Coronary artery (tissue), 2 donors: Measurements from ENCODE around the gene TSFM.
A peak's percentile ranks its signal among the peaks of the same experiment; 100 is the strongest.

Experiments used
- DNase-seq: peaks from one replicate; pipeline ENCODE4 v3.0.0-alpha.2; 2017; ENCODE audit warnings: low spot score
- H3K27ac ChIP-seq, 2 donors: fragments of 200-600 bp; sonication (generic); one replicate each; pipeline ENCODE4 v1.5.1; 2016 to 2019
- H3K4me3 ChIP-seq: fragments of 200-600 bp; sonication (generic); 2 replicates; pipeline ENCODE4 v1.5.1; 2016; ENCODE audit warnings: mild to moderate bottlenecking, moderate library complexity
- TF ChIP-seq, protein P1 (sequence below): fragments of 200-600 bp; sonication (generic); IDR thresholded peaks from one replicate; pipeline ENCODE4 v1.5.1; 2019; ENCODE audit warnings: antibody characterized with exemption

The TSFM gene

DNA sequence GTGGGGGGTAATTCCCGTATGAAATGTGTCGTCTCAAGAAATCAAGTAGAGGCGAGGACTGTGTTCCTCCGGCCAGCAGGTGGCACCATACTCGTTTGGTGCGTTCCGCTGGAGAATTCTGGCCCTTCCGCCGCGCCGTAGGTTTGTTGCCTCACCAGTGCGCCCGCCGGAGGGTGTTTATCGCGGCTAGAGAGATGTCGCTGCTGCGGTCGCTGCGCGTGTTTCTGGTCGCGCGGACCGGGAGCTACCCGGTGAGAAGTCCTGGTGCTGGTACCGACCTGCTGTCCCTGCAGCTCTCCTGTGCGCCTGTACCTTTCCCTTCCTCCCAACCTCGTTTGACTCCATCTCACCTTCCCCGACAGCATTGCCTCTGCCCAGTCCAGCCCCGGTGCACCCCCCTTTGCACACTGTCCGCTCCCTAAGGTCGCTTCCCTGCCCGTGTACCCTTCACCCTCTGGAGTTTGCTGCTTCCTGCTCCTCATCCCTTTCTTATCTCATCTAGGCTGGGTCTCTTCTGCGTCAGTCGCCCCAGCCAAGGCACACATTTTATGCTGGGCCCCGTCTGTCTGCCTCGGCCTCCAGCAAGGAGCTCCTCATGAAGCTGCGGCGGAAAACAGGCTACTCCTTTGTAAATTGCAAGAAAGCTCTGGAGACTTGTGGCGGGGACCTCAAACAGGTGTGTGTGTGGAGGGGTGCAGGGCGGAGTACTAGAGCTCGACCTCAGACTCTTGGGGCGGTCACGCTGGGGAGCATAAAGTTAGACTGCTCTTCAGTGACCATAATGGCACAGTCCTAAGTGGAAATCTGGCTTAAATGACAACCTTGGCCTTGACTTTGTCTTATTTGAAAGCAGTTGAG is at the start of gene TSFM:
TSS of gene TSFM (plus strand) at position 180 of the 858 bp plus-strand sequence. CDS start at position 195, 15 bp downstream.
- H3K4me3 ChIP-seq: peak within 1 kb of the TSS; percentile 79
- peak; percentile 92 for DNase-seq
- TF ChIP-seq, protein P1, sequence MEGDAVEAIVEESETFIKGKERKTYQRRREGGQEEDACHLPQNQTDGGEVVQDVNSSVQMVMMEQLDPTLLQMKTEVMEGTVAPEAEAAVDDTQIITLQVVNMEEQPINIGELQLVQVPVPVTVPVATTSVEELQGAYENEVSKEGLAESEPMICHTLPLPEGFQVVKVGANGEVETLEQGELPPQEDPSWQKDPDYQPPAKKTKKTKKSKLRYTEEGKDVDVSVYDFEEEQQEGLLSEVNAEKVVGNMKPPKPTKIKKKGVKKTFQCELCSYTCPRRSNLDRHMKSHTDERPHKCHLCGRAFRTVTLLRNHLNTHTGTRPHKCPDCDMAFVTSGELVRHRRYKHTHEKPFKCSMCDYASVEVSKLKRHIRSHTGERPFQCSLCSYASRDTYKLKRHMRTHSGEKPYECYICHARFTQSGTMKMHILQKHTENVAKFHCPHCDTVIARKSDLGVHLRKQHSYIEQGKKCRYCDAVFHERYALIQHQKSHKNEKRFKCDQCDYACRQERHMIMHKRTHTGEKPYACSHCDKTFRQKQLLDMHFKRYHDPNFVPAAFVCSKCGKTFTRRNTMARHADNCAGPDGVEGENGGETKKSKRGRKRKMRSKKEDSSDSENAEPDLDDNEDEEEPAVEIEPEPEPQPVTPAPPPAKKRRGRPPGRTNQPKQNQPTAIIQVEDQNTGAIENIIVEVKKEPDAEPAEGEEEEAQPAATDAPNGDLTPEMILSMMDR: peak; percentile 91
- peak within 1 kb of the TSS; percentile 69 to 71 for H3K27ac ChIP-seq

DNA sequence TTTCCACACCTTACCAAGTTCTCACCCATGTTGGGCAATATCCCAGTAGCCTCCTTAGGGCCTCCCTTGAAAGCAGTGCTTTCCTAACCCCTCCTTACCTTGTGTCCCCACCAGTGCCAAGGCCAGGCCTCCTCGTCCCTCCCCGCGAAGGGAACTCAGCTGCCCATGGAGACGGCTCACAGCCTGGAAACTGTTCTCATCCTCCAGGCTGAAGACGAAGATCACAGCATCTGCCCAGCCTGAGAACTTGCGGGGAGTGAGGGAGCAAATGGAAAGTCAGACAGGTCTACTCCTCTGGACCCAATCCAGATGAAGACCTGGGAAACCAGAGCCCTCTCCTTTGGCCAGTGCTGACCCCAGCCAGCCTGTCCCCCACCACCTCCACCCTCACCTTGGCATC is 48.7 kb upstream of the TSFM start:
- TF ChIP-seq, protein P1: no peak

DNA sequence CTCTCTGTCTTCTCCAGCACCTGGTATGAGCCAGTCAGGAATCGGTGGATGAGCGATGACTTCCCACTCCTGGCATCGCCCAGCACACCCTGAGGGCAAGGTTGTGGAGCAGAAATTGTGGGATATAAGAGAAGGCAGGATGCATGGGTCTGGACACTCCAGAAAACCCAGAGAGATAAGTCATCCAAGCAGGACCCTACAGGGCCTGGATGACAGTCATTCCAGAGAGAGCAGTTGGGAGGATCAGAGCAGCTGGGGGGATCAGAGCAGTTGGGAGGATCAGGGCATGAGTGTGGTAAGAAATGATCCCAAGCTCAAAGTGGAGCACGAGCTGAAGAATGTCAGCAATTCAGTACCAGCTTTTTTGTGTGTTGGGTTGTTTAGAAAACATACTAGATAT is 48.0 kb upstream of the TSFM start:
- Histone ChIP-seq H3K4me3 (no peak overlapping the region), H3K27ac (no peak overlapping the region)
- TF ChIP-seq, protein P1: no peak
- DNase-seq: no peak

More for the DNA sequence above, 48.7 kb upstream of the TSFM start:
- H3K27ac ChIP-seq: no peak overlapping the region
- H3K4me3 ChIP-seq: no peak overlapping the region
- no peak for DNase-seq

DNA sequence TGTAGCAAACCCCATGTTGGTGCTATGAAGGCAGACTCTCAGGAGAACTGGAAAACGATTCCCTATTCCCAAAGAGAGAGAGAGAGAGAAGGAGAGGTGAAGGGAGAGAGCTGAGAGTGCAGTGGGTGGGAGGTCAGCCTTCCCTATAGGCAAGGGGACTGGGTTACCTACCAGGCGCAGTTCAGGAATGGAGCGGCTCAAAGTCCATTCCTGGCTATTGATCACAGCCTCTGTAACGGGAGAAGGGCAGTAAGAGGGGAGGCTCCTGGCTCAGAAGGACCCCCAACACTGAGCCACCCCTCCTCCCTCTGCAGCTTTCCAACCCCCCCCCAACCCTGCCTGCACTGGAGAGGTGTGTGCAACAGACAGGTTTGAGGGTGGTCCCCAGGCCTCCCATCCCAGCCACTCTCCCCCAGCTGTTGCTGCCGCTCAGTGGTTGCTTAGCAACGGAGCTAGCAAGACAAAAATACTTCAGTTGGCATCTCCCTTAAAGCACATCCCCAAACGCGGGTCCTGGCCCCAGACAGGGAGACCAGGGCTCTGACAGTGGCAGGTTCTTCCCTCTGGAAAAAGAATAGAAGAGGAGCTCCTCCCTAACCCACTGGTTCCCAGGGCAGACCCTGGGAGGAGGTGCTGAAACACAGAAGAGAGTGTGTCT is 47.3 kb upstream of the TSFM start:
- H3K4me3 ChIP-seq: no peak overlapping the region
- TF ChIP-seq, protein P1: no peak
- DNase-seq: no peak

DNA sequence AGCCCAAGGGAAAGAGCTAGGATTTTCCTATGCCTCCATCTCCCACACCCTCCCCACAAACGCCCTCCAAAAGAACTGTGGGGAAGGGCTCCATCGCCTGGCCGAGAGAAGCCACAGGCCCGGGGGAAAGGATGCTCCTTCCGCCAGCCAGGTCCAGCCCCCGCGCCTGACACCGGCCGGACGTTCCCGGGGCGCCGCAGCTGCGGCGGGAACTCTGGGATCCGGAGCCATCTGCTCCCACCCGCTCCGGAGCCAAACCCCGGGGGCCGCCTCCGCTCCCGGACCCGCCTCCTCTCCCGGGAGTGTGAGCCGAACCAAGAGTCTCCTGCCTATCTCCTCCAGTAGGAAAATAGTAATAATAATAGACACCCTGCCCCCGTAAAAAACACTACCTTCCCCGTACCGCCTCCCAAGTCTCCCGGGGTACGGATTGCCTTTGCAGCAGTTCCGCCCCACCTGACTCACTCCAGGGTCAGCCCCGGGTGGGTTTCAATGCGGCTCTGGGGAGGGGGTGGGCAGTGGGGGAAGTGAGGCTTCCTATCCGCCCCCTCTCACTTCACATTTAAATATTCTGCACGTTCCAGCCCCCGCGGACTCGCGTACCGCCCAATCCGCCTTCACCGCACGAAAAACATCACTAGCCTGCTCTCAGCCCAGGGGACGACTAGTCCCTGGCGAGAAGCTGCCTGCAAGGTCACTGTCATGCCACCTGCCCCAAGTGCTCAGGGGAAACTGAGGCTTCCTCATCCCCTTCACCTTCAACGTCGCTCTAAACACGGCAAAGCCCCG is 46.4 kb upstream of the TSFM start:
- Histone ChIP-seq H3K4me3 (peak overlapping the region; percentile 55), H3K27ac (no peak overlapping the region)
- DNase-seq: no peak
- TF ChIP-seq, protein P1: no peak

More for the DNA sequence above, 47.3 kb upstream of the TSFM start:
- no peak overlapping the region for H3K27ac ChIP-seq

DNA sequence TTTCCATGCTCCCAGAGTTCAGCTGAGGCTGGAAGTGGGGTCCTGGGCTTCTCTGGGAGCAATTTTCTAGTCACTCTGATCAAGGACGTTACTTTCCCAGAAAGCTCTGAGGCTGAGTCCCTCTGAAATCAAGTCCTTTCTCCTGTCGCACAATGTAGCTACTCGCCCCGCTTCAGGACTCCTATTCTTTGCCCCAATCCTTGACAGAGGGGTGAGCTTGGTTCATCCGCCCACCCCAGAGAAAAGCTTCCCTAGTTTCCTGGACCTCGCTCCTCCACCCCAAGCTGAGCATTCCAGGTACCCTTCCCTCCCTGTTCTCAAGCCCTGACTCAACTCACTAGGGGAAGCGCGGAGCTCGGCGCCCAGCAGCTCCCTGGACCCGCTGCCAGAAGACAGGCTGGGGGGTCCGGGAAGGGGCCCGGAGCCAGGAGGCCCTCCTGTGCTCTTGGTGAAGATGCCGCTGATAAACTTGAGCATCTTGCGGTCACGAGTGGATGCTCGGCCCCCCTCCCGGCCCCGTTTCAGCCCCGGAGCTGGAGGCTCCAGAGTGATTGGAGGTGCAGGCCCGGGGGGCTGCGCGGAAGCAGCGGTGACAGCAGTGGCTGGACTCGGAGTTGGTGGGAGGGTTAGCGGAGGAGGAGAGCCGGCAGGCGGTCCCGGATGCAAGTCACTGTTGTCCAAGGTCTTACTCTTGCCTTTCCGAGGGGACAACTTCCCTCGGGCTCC is 45.7 kb upstream of the TSFM start:
- Histone ChIP-seq H3K4me3 (peak overlapping the region; percentile 70), H3K27ac (no peak overlapping the region)
- no peak for DNase-seq
- TF ChIP-seq, protein P1: no peak
